H1 (cell line): Measurements from ENCODE around the gene PDGFA. TPM values are rescaled to one million over a fixed set of nuclear protein-coding genes. Genes with fewer than 3 reads are reported as not detected.
"Not testable (repeated sequence)": the region's sequence is repeated elsewhere in the genome, so short reads cannot be mapped to it uniquely, and the experiment has no call there.

ENCODE experiments used
- CTCF ChIA-PET: fragments of 300-600 bp; sonication (Branson Sonifier 250); formaldehyde crosslinking; loops from one replicate; lab custom pipeline; 2021; ENCODE audit not compliant: partially characterized antibody; lab: Charles Lee
- POLR2A ChIA-PET: fragments of 300-600 bp; sonication (Branson Sonifier 250); formaldehyde crosslinking; loops from one replicate; lab custom pipeline; 2021; ENCODE audit warnings: inconsistent platforms; ENCODE audit not compliant: partially characterized antibody; lab: Charles Lee
- DNase-seq, 2 experiments: peaks; one replicate each; pipeline versions ENCODE4 v3.0.0 to v3.0.0-alpha.2; 2010 to 2022; ENCODE audit warnings: low spot score in 2 of 2, low read depth in 1 of 2, mixed read lengths in 1 of 2
- FAIRE-seq: peaks from 2 replicates; lab custom pipeline; 2011; peaks lifted over from hg19 to GRCh38; lab: Jason Lieb, UNC
- H2AFZ ChIP-seq: 2 replicates; pipeline ENCODE4 v1.8.1; 2012; ENCODE audit warnings: low read length, inconsistent platforms
- H2AK5ac ChIP-seq: 2 replicates; pipeline ENCODE4 v1.6.1; 2013; ENCODE audit warnings: low read depth, low read length
- H2BK120ac ChIP-seq: replicated peaks from 2 replicates; pipeline ENCODE3; 2013; ENCODE audit warnings: low read depth, low read length, inconsistent platforms
- H2BK12ac ChIP-seq: 2 replicates; pipeline ENCODE4 v1.6.1; 2013; ENCODE audit warnings: low read depth, low read length
- H2BK15ac ChIP-seq: 2 replicates; pipeline ENCODE4 v1.6.1; 2013; ENCODE audit warnings: low read length
- H2BK20ac ChIP-seq: 2 replicates; pipeline ENCODE4 v1.6.1; 2013; ENCODE audit warnings: low read length
- H2BK5ac ChIP-seq: 2 replicates; pipeline ENCODE4 v1.6.1; 2013; ENCODE audit warnings: low read depth, low read length
- H3K14ac ChIP-seq: 2 replicates; pipeline ENCODE4 v1.6.1; 2013; ENCODE audit warnings: inconsistent platforms; ENCODE audit not compliant: insufficient read length
- H3K18ac ChIP-seq: 2 replicates; pipeline ENCODE4 v1.6.1; 2013; ENCODE audit warnings: low read length; ENCODE audit errors: extremely low read depth
- H3K23ac ChIP-seq: 2 replicates; pipeline ENCODE4 v1.6.1; 2013; ENCODE audit warnings: inconsistent platforms; ENCODE audit not compliant: insufficient read length
- H3K23me2 ChIP-seq: 2 replicates; pipeline ENCODE4 v1.6.1; 2013; ENCODE audit warnings: low read depth, low read length
- H3K27ac ChIP-seq: 2 replicates; pipeline ENCODE4 v1.6.1; 2011; ENCODE audit warnings: low read depth, low read length, inconsistent platforms
- H3K27me3 ChIP-seq, 4 experiments: replicated peaks in 1 of 4; 1 replicate in 1 of 4; 2 replicates in 3 of 4; pipeline versions ENCODE4 v1.6.1 to v1.8.1; 2011 to 2013; ENCODE audit warnings: low read length in 3 of 4, mild to moderate bottlenecking in 3 of 4, inconsistent platforms in 2 of 4, mixed read lengths in 2 of 4, moderate library complexity in 1 of 4; ENCODE audit not compliant: control insufficient read depth in 3 of 4, insufficient read depth in 3 of 4; ENCODE audit errors: extremely low read depth in 1 of 4
- H3K36me3 ChIP-seq, 4 experiments: 2 replicates each; pipeline versions ENCODE4 v1.6.1 to v1.8.1; 2011 to 2013; ENCODE audit warnings: mild to moderate bottlenecking in 4 of 4, low read length in 3 of 4, moderate library complexity in 2 of 4, control low read depth in 1 of 4, inconsistent platforms in 1 of 4; ENCODE audit not compliant: insufficient read depth in 4 of 4, control insufficient read depth in 2 of 4
- H3K4ac ChIP-seq: replicated peaks from 2 replicates; pipeline ENCODE3; 2013; ENCODE audit warnings: low read length, low read depth, mixed read lengths, inconsistent platforms; ENCODE audit not compliant: insufficient read length
- H3K4me1 ChIP-seq, 4 experiments: replicated peaks in 1 of 4; 1 replicate in 1 of 4; 2 replicates in 3 of 4; pipeline versions ENCODE4 v1.6.1 to v1.8.1; 2011 to 2013; ENCODE audit warnings: low read length in 3 of 4, inconsistent platforms in 2 of 4, mixed read lengths in 1 of 4; ENCODE audit not compliant: insufficient read depth in 4 of 4, control insufficient read depth in 3 of 4
- H3K4me2 ChIP-seq, 2 experiments: 2 replicates each; pipeline versions ENCODE4 v1.6.1 to v1.8.1; 2011 to 2013; ENCODE audit warnings: low read depth in 2 of 2, low read length in 2 of 2, control low read depth in 1 of 2, inconsistent platforms in 1 of 2, mild to moderate bottlenecking in 1 of 2; ENCODE audit not compliant: insufficient read depth in 1 of 2
- H3K4me3 ChIP-seq, 4 experiments: fragments of 200-600, 300-600 bp in 1 of 4; sonication (generic), shearing (Covaris generic), sonication (Bioruptor Twin) in 1 of 4; 2 replicates each; pipeline versions ENCODE4 v1.5.1 to v1.8.1; 2011 to 2016; ENCODE audit warnings: low read length in 4 of 4, low read depth in 3 of 4, control low read depth in 2 of 4, inconsistent platforms in 2 of 4, mild to moderate bottlenecking in 2 of 4, mixed read lengths in 1 of 4, moderate library complexity in 1 of 4; ENCODE audit not compliant: insufficient read depth in 2 of 4; ENCODE audit errors: extremely low read depth in 1 of 4
- H3K56ac ChIP-seq: replicated peaks from 2 replicates; pipeline ENCODE3; 2013; ENCODE audit warnings: low read depth, mild to moderate bottlenecking, mixed read lengths, low read length, inconsistent platforms; ENCODE audit not compliant: insufficient read length
- H3K79me1 ChIP-seq: 2 replicates; pipeline ENCODE4 v1.6.1; 2013; ENCODE audit warnings: low read depth, low read length, control low read depth
- H3K79me2 ChIP-seq, 2 experiments: 2 replicates each; pipeline versions ENCODE4 v1.6.1 to v1.8.1; 2012 to 2013; ENCODE audit warnings: low read length in 2 of 2, mild to moderate bottlenecking in 2 of 2, inconsistent platforms in 1 of 2; ENCODE audit not compliant: insufficient read depth in 2 of 2, control insufficient read depth in 1 of 2
- H3K9ac ChIP-seq, 4 experiments: replicated peaks in 1 of 4; 1 replicate in 1 of 4; 2 replicates in 3 of 4; pipeline versions ENCODE4 v1.6.1 to v1.8.1; 2011 to 2013; ENCODE audit warnings: low read depth in 3 of 4, low read length in 3 of 4, control low read depth in 2 of 4, mild to moderate bottlenecking in 2 of 4, moderate library complexity in 2 of 4, inconsistent platforms in 1 of 4; ENCODE audit errors: extremely low read depth in 1 of 4
- H3K9me3 ChIP-seq, 2 experiments: 2 replicates each; pipeline versions ENCODE4 v1.6.1 to v1.8.1; 2012 to 2013; ENCODE audit warnings: mild to moderate bottlenecking in 2 of 2, moderate library complexity in 2 of 2, control low read depth in 1 of 2, inconsistent platforms in 1 of 2, low read depth in 1 of 2, low read length in 1 of 2, mixed read lengths in 1 of 2; ENCODE audit not compliant: insufficient read depth in 2 of 2
- H4K20me1 ChIP-seq, 2 experiments: replicated peaks in 1 of 2; 2 replicates each; pipeline versions ENCODE3 to v1.8.1; 2011 to 2013; ENCODE audit warnings: inconsistent platforms in 2 of 2, low read length in 2 of 2, mild to moderate bottlenecking in 1 of 2; ENCODE audit not compliant: insufficient read depth in 2 of 2, control insufficient read depth in 1 of 2
- H4K5ac ChIP-seq: 2 replicates; pipeline ENCODE4 v1.6.1; 2013; ENCODE audit warnings: low read length, low read depth, mixed read lengths, inconsistent platforms; ENCODE audit not compliant: insufficient read length
- H4K8ac ChIP-seq: 2 replicates; pipeline ENCODE4 v1.8.0; 2013; ENCODE audit warnings: mild to moderate bottlenecking, moderate library complexity, low read length, inconsistent platforms; ENCODE audit not compliant: insufficient read depth; ENCODE audit errors: extremely low read depth
- H4K91ac ChIP-seq: replicated peaks from 2 replicates; pipeline ENCODE3; 2013; ENCODE audit warnings: low read length, mixed read lengths, inconsistent platforms; ENCODE audit not compliant: insufficient read length
- WGBS, 2 experiments: shearing (Covaris generic) in 1 of 2; methylation state at CpG; one replicate each; pipeline versions ENCODE4 v1.1.6 to v1.1.7; 2013 to 2015; ENCODE audit warnings: low lambda C conversion rate in 2 of 2, mixed read lengths in 2 of 2, inconsistent platforms in 1 of 2, low coverage in 1 of 2, missing lambda C conversion rate in 1 of 2; ENCODE audit not compliant: insufficient replicate concordance in 2 of 2, insufficient coverage in 1 of 2, insufficient read length in 1 of 2; ENCODE audit errors: extremely low coverage in 1 of 2, missing lambda C conversion rate in 1 of 2; 5-methylcytosine and 5-hydroxymethylcytosine counted together
- polyA plus RNA-seq, 7 experiments: library from polyadenylated mRNA; depleted of rRNA in 3 of 7; stranded (reverse) in 5 of 7; unstranded in 2 of 7; fragments of >200 nt in 5 of 7; fragments of 200-250 nt in 2 of 7; gene quantifications; 1 replicate in 5 of 7; 2 replicates in 1 of 7; 4 replicates in 1 of 7; pipeline versions ENCODE4 v1.2.1 to v1.2.3, GENCODE V29; 2011 to 2013; ENCODE audit warnings: missing spikeins in 2 of 7, mixed read lengths in 2 of 7
- total RNA-seq: library from RNA; stranded (reverse); fragmentation: NEBNext Ultra II Directional; extraction: Animal tissue kit (Norgen Biotek cat#: 25700); gene quantifications from 2 replicates; pipeline ENCODE4 v1.2.1, GENCODE V29; 2021

PDGFA gene
- total and polyA plus RNA-seq, 2 of the 8 experiments (the other 6 are each of a cell fraction or from before 2014, with no cell fraction given): 21.1 to 43.0 TPM

DNA sequence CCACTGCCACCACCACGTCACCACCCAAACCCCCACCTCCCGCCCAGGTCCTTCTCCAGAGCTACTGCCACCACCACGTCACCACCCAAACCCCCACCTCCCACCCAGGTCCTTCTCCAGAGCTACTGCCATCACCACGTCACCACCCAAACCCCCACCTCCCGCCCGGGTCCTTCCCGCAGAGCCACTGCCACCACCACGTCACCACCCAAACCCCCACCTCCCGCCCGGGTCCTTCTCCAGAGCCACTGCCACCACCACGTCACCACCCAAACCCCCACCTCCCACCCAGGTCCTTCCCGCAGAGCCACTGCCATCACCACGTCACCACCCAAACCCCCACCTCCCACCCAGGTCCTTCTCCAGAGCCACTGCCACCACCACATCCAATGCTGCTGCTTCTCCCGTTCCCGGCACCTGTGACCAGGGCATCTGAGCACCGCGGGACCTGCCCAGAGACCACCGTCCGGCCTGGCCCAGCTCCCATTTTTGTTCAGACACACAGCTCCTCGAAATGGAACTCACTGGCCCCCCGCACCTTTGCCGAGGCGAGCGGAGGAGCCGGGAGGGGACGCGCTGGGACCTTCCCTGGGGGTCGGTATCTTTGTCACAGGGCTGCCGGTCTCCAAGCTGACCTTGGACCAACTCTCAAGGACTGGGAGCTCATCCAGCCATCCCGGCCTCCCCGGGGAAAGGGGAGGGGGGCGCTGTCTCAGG lies 32.7 kb upstream of the PDGFA start:
- H4K91ac ChIP-seq, H4K20me1 ChIP-seq, H3K23me2 ChIP-seq, H3K9me3 ChIP-seq, H3K4ac ChIP-seq, H3K14ac ChIP-seq, H3K79me2 ChIP-seq, H3K4me3 ChIP-seq, H2AFZ ChIP-seq, H3K23ac ChIP-seq, FAIRE-seq, H3K27ac ChIP-seq, H3K9ac ChIP-seq, H2BK15ac ChIP-seq, H2BK5ac ChIP-seq, H3K27me3 ChIP-seq, H3K4me2 ChIP-seq, H2BK120ac ChIP-seq, H3K4me1 ChIP-seq, H3K36me3 ChIP-seq, H2BK20ac ChIP-seq, H2AK5ac ChIP-seq, DNase-seq, POLR2A ChIA-PET, H3K18ac ChIP-seq, H3K56ac ChIP-seq, H3K79me1 ChIP-seq, H4K5ac ChIP-seq, H2BK12ac ChIP-seq: not testable (repeated sequence)
- peak overlapping the region; percentile 25; the same call in 1 of the 2 replicates for H4K8ac ChIP-seq
- CTCF ChIA-PET: interaction anchor here (0.8 to 1.4 kb wide), 2 partner anchors 220 to 234 kb away, joined by 3 to 5 read pairs; no protein-coding TSS in a partner anchor
- WGBS, 2 experiments: 93% methylated on average over 10 of the region's 32 CpGs; no CpG with 5 or more reads in 1 of the 2 experiments

DNA sequence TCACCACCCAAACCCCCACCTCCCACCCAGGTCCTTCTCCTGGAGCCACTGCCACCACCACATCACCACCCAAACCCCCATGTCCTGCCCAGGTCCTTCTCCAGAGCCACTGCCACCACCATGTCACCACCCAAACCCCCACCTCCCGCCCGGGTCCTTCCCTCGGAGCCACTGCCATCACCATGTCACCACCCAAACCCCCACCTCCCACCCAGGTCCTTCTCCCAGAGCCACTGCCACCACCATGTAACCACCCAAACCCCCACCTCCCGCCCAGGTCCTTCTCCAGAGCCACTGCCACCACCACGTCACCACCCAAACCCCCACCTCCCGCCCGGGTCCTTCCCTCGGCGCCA lies 31.9 kb upstream of the PDGFA start:
- H2BK12ac ChIP-seq, H3K9me3 ChIP-seq, H3K27ac ChIP-seq, H2AK5ac ChIP-seq, H3K4me1 ChIP-seq, H2BK5ac ChIP-seq, H3K4me3 ChIP-seq, H4K91ac ChIP-seq, H3K23me2 ChIP-seq, DNase-seq, CTCF ChIA-PET, FAIRE-seq, H3K56ac ChIP-seq, H3K23ac ChIP-seq, H2AFZ ChIP-seq, H3K18ac ChIP-seq, H4K5ac ChIP-seq, H2BK120ac ChIP-seq, H3K36me3 ChIP-seq, H3K14ac ChIP-seq, H2BK20ac ChIP-seq, H3K4me2 ChIP-seq, H3K79me1 ChIP-seq, H3K4ac ChIP-seq, H3K79me2 ChIP-seq, H2BK15ac ChIP-seq, H4K8ac ChIP-seq, H3K9ac ChIP-seq, H3K27me3 ChIP-seq, POLR2A ChIA-PET, H4K20me1 ChIP-seq: not testable (repeated sequence)
- WGBS, 2 experiments: no CpG with 5 or more reads among the region's 9 CpGs
